Measurements from ENCODE around the gene FABP3. TPM values are rescaled to one million over a fixed set of nuclear protein-coding genes. Genes with fewer than 3 reads are reported as not detected.

FABP3 gene
- total RNA-seq, 1 experiment from 2014 or later: 0.40 TPM

DNA sequence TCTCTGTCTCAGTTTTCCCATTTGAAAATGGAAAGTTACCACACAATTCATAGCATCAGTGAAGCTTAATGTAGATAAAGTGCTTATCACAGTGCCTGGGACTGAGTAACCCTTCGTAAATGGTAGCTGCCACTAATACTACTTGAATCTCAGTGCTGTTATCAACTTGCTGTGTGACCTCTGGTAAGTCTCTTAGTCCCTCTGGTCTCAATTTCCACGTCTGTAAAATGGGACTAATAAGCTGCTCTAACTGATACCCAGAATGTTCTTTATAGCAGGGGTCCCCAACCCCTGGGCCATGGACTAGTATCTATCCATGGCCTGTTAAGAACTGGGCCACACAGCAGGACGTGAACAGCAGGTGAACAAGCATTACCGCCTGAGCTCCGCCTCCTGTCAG, 47.8 kb upstream of the FABP3 start:
- no peak for DNase-seq
- no peaks in the 10 kb centered on the region for H3K9me2 ChIP-seq (replicated peaks; ENCODE audit: low read length)
- TF ChIP-seq, protein P1, sequence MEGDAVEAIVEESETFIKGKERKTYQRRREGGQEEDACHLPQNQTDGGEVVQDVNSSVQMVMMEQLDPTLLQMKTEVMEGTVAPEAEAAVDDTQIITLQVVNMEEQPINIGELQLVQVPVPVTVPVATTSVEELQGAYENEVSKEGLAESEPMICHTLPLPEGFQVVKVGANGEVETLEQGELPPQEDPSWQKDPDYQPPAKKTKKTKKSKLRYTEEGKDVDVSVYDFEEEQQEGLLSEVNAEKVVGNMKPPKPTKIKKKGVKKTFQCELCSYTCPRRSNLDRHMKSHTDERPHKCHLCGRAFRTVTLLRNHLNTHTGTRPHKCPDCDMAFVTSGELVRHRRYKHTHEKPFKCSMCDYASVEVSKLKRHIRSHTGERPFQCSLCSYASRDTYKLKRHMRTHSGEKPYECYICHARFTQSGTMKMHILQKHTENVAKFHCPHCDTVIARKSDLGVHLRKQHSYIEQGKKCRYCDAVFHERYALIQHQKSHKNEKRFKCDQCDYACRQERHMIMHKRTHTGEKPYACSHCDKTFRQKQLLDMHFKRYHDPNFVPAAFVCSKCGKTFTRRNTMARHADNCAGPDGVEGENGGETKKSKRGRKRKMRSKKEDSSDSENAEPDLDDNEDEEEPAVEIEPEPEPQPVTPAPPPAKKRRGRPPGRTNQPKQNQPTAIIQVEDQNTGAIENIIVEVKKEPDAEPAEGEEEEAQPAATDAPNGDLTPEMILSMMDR (conservative IDR thresholded peaks at IDR 0.05; ENCODE audit: low read depth, low read length): no peak
- no peak for TF ChIP-seq EZH2 (IDR thresholded peaks at IDR 0.05; ENCODE audit: low read length, unreplicated experiment)
- TF ChIP-seq EZH2phosphoT487 (IDR thresholded peaks at IDR 0.05; ENCODE audit: borderline replicate concordance, low read length): no peak
- no peak overlapping the region for H3K9ac ChIP-seq (ENCODE audit: low read length)
- ATAC-seq: no peak
- 0 out of 2 replicates have a peak, but pooled peaks cover 5% of the 10 kb centered on the region for H3K79me2 ChIP-seq (ENCODE audit: low read length)
- no peak overlapping the region for H2AFZ ChIP-seq (ENCODE audit: low read length)
- peaks cover 31% of the 10 kb centered on the region for H3K4me1 ChIP-seq (ENCODE audit: insufficient read depth, low read length)
- peaks cover 2% of the 10 kb centered on the region for H3F3A ChIP-seq (ENCODE audit: low read length, unreplicated experiment)
- CTCF ChIA-PET: no interaction called here
- H3K4me3 ChIP-seq (ENCODE audit: low read length): no peak overlapping the region
- no TSS peak for BruUV-seq (replicated peaks)
- POLR2A ChIA-PET (ENCODE audit: unreplicated experiment): no interaction called here
- intact Hi-C loops (cut with micrococcal nuclease): no loop called here
- no peak overlapping the region for H3K4me2 ChIP-seq (ENCODE audit: low read length)
- no peaks in the 10 kb centered on the region for H3K9me3 ChIP-seq (ENCODE audit: low read length)
- no peaks in the 10 kb centered on the region; the same call in 1 of the 2 replicates for H3K36me3 ChIP-seq (ENCODE audit: low read depth, low read length)
- no peak overlapping the region for H3K27ac ChIP-seq (ENCODE audit: low read length)
- no peaks in the 10 kb centered on the region for H4K20me1 ChIP-seq (ENCODE audit: low read length)
- no peaks in the 10 kb centered on the region for H3K27me3 ChIP-seq (ENCODE audit: low read length)

DNA sequence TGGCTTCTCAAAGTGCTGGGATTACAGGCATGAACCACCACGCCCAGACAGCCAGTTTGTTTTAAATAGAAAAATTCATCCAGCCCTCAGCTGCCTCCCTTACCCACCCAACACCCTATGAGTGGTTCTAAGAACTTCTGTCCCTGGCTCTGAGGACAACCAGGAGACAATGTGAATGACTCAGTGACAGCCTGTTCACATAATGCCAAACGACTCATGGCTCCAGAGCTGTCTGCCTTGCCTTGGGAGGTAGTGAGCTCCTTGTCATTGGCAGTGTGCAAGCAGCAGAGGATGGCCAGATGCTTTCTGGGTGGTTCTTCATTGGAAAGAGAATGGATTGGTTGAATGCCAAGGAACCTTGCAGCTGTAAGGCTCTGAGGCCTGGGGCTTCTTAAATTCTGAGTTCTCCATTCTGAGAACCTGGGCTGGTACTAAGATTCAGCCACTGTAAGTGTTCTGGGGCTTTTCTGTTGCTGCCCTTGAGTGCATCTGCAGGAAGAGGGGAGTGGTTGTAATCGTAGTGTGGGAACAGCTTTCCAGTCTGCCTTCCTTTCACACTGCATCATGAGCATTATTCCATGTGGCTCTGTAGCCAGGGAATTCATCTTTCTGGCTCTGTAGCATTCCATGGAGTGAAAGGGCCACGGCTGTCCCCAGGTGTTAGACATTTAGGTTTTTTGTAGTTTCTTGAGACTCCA, 45.9 kb upstream of the FABP3 start:
- intact Hi-C loops (cut with micrococcal nuclease): no loop called here
- H3K79me2 ChIP-seq (ENCODE audit: low read length): peaks cover 25% of the 10 kb centered on the region
- no TSS peak for BruUV-seq (replicated peaks)
- no peak for DNase-seq
- H4K20me1 ChIP-seq (ENCODE audit: low read length): no peaks in the 10 kb centered on the region
- H3K27me3 ChIP-seq (ENCODE audit: low read length): no peaks in the 10 kb centered on the region
- peaks cover 35% of the 10 kb centered on the region for H3K4me1 ChIP-seq (ENCODE audit: insufficient read depth, low read length)
- no peaks in the 10 kb centered on the region for H3K36me3 ChIP-seq (ENCODE audit: low read depth, low read length)
- H3K27ac ChIP-seq (ENCODE audit: low read length): no peak overlapping the region
- H3K9ac ChIP-seq (ENCODE audit: low read length): no peak overlapping the region
- no peak for TF ChIP-seq EZH2phosphoT487 (IDR thresholded peaks at IDR 0.05; ENCODE audit: borderline replicate concordance, low read length)
- TF ChIP-seq, protein P1 (conservative IDR thresholded peaks at IDR 0.05; ENCODE audit: low read depth, low read length): no peak
- no peak for TF ChIP-seq EZH2 (IDR thresholded peaks at IDR 0.05; ENCODE audit: low read length, unreplicated experiment)
- CTCF ChIA-PET: no interaction called here
- H3K4me3 ChIP-seq (ENCODE audit: low read length): no peak overlapping the region
- POLR2A ChIA-PET (ENCODE audit: unreplicated experiment): no interaction called here
- no peaks in the 10 kb centered on the region for H3K9me3 ChIP-seq (ENCODE audit: low read length)
- H3K9me2 ChIP-seq (replicated peaks; ENCODE audit: low read length): no peaks in the 10 kb centered on the region
- H3K4me2 ChIP-seq (ENCODE audit: low read length): no peak overlapping the region
- no peak overlapping the region for H2AFZ ChIP-seq (ENCODE audit: low read length)
- ATAC-seq: no peak
- H3F3A ChIP-seq (ENCODE audit: low read length, unreplicated experiment): peaks cover 2% of the 10 kb centered on the region

DNA sequence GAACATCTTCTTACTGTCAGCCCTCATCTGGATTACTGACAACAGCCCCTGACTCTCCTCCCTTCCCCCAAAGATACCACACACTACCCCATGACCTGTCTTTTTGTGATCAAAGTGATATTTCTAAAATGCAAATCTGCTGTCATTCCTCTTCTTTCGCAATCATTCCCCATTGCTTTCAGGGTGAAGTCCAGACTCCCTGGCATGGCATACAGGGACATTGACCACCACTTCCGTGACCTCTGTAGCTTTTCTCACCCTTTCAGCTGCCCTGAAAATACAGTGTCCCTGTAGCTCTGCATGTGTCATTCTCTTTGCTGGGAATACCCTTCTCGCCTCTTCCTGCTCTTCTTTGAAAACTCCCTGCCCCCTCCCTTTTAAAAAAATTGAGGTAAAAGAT, 44.3 kb upstream of the FABP3 start:
- TF ChIP-seq, protein P1 (conservative IDR thresholded peaks at IDR 0.05; ENCODE audit: low read depth, low read length): no peak
- TF ChIP-seq EZH2phosphoT487 (IDR thresholded peaks at IDR 0.05; ENCODE audit: borderline replicate concordance, low read length) (no peak), EZH2 (IDR thresholded peaks at IDR 0.05; ENCODE audit: low read length, unreplicated experiment) (no peak)
- H3K4me3 ChIP-seq (ENCODE audit: low read length): no peak overlapping the region
- H3K4me2 ChIP-seq (ENCODE audit: low read length): no peak overlapping the region
- BruUV-seq (replicated peaks): no TSS peak
- H4K20me1 ChIP-seq (ENCODE audit: low read length): no peaks in the 10 kb centered on the region
- H3K9me3 ChIP-seq (ENCODE audit: low read length): no peaks in the 10 kb centered on the region
- ChIA-PET CTCF (no interaction called here), POLR2A (ENCODE audit: unreplicated experiment) (no interaction called here)
- no peaks in the 10 kb centered on the region for H3K27me3 ChIP-seq (ENCODE audit: low read length)
- no peak overlapping the region for H3K27ac ChIP-seq (ENCODE audit: low read length)
- no peaks in the 10 kb centered on the region for H3K9me2 ChIP-seq (replicated peaks; ENCODE audit: low read length)
- peaks cover 31% of the 10 kb centered on the region for H3K79me2 ChIP-seq (ENCODE audit: low read length)
- DNase-seq (no peak), ATAC-seq (no peak)
- intact Hi-C loops (cut with micrococcal nuclease): no loop called here
- no peaks in the 10 kb centered on the region for H3K36me3 ChIP-seq (ENCODE audit: low read depth, low read length)
- no peak overlapping the region for H3K9ac ChIP-seq (ENCODE audit: low read length)
- no peak overlapping the region for H2AFZ ChIP-seq (ENCODE audit: low read length)
- H3F3A ChIP-seq (ENCODE audit: low read length, unreplicated experiment): peaks cover under 1% of the 10 kb centered on the region
- peaks cover 34% of the 10 kb centered on the region for H3K4me1 ChIP-seq (ENCODE audit: insufficient read depth, low read length)

Measured in PC-3 (cell line).